Activated naive CD8-positive, alpha-beta T cell treated with anti-CD3 and anti-CD28 coated beads, Interleukin-2, amount 50 U/mL, for 16 hours (primary cell): ENCODE data around the gene PDE6D.

Source experiments
- DNase-seq: peaks from one replicate; pipeline ENCODE4 v3.0.0-alpha.2; 2020; ENCODE audit warnings: low read depth, low spot score

PDE6D gene

DNA sequence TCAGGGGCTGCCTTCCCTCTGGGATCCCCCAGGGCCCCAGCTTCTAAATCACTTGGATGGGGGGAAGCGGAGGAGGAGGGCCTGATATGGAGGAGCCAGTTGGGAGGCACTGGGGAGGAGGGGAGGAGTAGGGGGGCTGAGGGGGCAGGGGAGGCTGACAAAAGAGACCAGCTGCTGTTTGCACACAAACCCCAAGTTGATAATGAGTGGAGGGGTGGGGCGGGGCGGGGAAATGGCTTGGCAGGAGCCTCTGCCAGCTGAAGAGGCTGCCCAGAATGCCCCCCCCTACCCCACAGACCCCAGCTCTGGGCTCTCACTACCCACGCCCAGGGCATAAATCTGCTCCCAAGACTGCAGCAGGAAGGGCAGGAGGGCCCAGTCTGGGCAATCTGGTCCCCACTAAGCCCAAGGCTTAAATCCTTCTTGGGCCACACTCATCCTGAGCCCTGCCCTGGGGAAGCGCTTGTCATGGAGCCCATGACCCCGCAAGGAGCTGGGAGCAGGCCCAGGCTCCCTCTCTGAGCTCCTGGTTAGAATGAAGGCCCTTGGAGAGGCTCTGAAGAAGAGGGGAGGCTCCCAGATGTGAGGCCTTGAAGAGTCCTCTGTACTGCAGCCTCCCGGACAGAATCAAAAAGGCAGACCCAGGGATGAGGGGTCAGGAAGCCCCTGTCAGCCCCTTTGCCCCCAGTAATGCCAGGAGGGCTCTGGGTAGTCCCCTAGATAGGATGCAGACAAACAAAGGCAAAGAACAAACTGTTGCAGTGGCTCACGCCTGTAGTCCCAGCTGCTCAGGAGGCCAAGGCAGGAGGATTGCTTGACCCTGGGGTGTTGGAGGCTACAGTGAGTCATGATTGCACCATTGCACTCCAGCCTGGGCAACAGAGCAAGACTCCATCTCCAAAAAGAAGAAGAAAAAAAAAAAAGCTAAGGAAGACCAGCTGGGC lies 97.5 kb downstream of the PDE6D start:
- no peak for DNase-seq

DNA sequence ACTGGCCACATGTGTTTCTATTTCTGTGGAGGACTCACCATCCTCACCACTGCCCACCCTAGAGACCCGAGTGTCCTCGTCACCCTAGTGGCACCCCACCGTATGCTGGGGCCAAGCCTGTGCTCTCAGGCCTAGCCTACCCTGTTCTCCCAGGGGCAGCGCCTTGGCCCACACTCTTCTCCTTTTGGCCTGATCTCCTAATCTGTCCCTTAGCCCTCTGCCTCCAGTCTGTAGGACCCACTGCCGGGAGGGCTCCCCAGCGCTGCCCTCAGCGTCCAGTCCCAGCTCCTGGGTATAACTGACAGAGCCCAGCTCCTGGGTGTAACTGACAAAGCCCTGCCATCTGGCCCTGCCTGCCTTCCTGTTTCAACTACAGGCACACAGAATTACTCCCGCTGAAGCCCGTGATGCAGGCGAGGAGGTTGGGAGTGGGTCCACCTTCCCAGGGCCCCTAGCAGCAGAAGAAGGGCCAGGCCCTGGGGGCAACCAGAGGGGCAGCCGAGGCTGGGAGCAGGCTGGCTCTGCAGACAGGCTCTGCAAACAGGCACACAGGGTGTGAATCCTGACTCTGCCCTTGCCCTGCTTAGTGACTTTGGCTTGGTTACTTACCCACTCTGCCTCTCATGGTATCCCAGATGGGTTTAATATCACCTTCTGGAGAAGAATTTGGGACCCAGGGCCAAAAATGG lies 98.3 kb downstream of the PDE6D start:
- no peak for DNase-seq
